ENCODE results near the gene KNSTRN. TPM values are rescaled to one million over a fixed set of nuclear protein-coding genes. Genes with fewer than 3 reads are reported as not detected.

Gene KNSTRN
- total and polyA plus RNA-seq, 4 donors: 3.4 to 28.1 (median 8.9) TPM

DNA sequence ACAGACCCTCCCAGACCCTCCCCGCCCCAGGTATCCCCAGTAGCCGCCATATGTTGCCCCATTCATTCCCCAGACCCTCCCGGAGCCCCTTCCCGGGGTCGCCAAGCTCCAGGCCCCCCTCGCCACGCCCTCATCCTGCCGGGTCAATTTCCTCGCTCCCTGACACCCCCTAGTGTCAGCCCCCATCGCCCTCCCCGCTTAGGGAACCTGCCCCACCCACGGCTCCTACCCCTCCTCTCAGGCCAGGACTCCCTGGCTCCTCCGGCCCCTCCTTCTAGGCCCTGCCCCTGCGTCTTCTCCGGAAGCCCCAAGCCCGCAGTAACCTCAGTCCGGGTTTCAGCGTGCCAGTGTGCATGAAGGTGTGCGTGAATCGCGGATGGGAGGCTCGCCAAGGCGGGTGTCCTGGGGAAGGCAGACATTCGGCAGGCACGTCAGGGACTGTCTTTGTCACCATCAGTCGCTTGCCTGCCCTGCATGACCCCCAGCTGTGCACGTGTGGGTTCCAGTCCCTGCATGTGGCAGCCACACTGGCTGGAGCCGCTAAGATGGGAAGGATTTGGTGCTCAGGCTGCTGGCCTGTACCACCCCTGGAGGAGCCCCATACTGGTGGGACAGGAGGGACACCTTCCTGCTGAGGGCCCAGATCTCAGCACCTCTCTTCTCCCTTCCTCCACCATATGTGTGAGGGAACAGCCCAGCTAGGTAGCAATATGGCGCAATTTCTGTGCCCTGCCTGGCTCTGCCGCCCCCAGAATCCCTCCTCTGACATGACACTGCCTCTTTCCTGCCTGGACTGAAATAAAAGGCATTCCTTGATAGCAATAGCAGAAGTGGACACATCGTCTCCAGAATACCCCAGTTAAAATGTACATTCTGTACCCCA, 23.8 kb upstream of the KNSTRN start:
- no peaks in the 10 kb centered on the region for H3K27me3 ChIP-seq (ENCODE audit: control insufficient read depth in 4 of 4, insufficient read depth in 4 of 4, low read length in 3 of 4)
- H3K9ac ChIP-seq (ENCODE audit: low read depth in 1 of 2, low read length in 2 of 2): no peak overlapping the region
- peaks cover 7 to 22% (median 17%) of the 10 kb centered on the region in 4 donors for H3K4me1 ChIP-seq (ENCODE audit: control insufficient read depth in 4 of 4, insufficient read depth in 4 of 4, low read length in 3 of 4)
- H3K27ac ChIP-seq (ENCODE audit: low read depth in 1 of 2, low read length in 2 of 2): no peak overlapping the region
- no peak for DNase-seq (ENCODE audit: low spot score)
- no peaks in the 10 kb centered on the region for H3K9me3 ChIP-seq (ENCODE audit: control insufficient read depth in 4 of 4, low read length in 3 of 4)
- WGBS: 19% methylated on average over 31 of the region's 31 CpGs
- H3K36me3 ChIP-seq (ENCODE audit: control insufficient read depth in 4 of 4, insufficient read depth in 3 of 4, low read depth in 1 of 4, low read length in 3 of 4): no peaks in the 10 kb centered on the region
- H3K4me3 ChIP-seq (ENCODE audit: low read depth in 1 of 3, low read length in 3 of 3): peak overlapping the region in 1 of 3 donors; percentile 42
- TF ChIP-seq SP1 (IDR thresholded peaks at IDR 0.05): no peak
- no peak for TF ChIP-seq JUND (IDR thresholded peaks at IDR 0.05)
- TF ChIP-seq GABPA (IDR thresholded peaks at IDR 0.05 in 1 of 2, conservative IDR thresholded peaks at IDR 0.05 in 1 of 2): no peak
- TF ChIP-seq CTCF (IDR thresholded peaks at IDR 0.05; ENCODE audit: low read depth, low read length, missing input control): no peak
- TF ChIP-seq, protein P1, sequence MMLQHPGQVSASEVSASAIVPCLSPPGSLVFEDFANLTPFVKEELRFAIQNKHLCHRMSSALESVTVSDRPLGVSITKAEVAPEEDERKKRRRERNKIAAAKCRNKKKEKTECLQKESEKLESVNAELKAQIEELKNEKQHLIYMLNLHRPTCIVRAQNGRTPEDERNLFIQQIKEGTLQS (IDR thresholded peaks at IDR 0.05): no peak
- TF ChIP-seq TAF1 (conservative IDR thresholded peaks at IDR 0.05): no peak
- no peak for TF ChIP-seq NR2F2 (IDR thresholded peaks at IDR 0.05)
- no peak for TF ChIP-seq HNF4A (conservative IDR thresholded peaks at IDR 0.05)
- TF ChIP-seq REST (IDR thresholded peaks at IDR 0.05): no peak
- TF ChIP-seq YY1 (IDR thresholded peaks at IDR 0.05): no peak
- TF ChIP-seq, protein P2, sequence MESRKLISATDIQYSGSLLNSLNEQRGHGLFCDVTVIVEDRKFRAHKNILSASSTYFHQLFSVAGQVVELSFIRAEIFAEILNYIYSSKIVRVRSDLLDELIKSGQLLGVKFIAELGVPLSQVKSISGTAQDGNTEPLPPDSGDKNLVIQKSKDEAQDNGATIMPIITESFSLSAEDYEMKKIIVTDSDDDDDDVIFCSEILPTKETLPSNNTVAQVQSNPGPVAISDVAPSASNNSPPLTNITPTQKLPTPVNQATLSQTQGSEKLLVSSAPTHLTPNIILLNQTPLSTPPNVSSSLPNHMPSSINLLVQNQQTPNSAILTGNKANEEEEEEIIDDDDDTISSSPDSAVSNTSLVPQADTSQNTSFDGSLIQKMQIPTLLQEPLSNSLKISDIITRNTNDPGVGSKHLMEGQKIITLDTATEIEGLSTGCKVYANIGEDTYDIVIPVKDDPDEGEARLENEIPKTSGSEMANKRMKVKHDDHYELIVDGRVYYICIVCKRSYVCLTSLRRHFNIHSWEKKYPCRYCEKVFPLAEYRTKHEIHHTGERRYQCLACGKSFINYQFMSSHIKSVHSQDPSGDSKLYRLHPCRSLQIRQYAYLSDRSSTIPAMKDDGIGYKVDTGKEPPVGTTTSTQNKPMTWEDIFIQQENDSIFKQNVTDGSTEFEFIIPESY (IDR thresholded peaks at IDR 0.05): no peak
- no peak for TF ChIP-seq RAD21 (IDR thresholded peaks at IDR 0.05)
- TF ChIP-seq FOXA1 (IDR thresholded peaks at IDR 0.05): no peak
- no peak for TF ChIP-seq EGR1 (IDR thresholded peaks at IDR 0.05; ENCODE audit: low read depth in 2 of 2)
- TF ChIP-seq, protein P3, sequence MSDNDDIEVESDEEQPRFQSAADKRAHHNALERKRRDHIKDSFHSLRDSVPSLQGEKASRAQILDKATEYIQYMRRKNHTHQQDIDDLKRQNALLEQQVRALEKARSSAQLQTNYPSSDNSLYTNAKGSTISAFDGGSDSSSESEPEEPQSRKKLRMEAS (IDR thresholded peaks at IDR 0.05): no peak
- TF ChIP-seq HNF4G (IDR thresholded peaks at IDR 0.05): no peak
- TF ChIP-seq RXRA (IDR thresholded peaks at IDR 0.05): no peak
- TF ChIP-seq FOXA2 (IDR thresholded peaks at IDR 0.05): no peak

Measured in liver (tissue), 9 donors.